Left lung (tissue), 10 donors: ENCODE measurements around the gene ASB13. TPM values are rescaled to one million over a fixed set of nuclear protein-coding genes. Genes with fewer than 3 reads are reported as not detected.

Experiments
- ATAC-seq: fragments of 200-7000 bp; cut with Tn5 transposase; one replicate; pipeline ENCODE4 v1.9.1; 2020; ENCODE audit warnings: moderate library complexity
- DNase-seq, 4 donors: peaks; one replicate each; pipeline ENCODE4 v3.0.0-alpha.2; 2013 to 2020
- H3K27ac ChIP-seq, 2 donors: fragments of 200-600 bp; sonication (generic) in 1 of 2; one replicate each; pipeline versions ENCODE4 v1.5.0 to v1.8.0; 2020 to 2021
- H3K27me3 ChIP-seq, 2 donors: fragments of 200-600 bp; sonication (generic) in 1 of 2; one replicate each; pipeline versions ENCODE4 v1.5.0 to v1.8.0; 2020 to 2021
- H3K36me3 ChIP-seq, 2 donors: fragments of 200-600 bp; sonication (generic) in 1 of 2; one replicate each; pipeline versions ENCODE4 v1.5.0 to v1.8.0; 2020 to 2021
- H3K4me1 ChIP-seq, 2 donors: fragments of 200-600 bp; one replicate each; pipeline ENCODE4 v1.8.0; 2021
- H3K4me3 ChIP-seq, 2 donors: fragments of 200-600 bp; sonication (generic) in 1 of 2; one replicate each; pipeline versions ENCODE4 v1.5.0 to v1.8.0; 2020 to 2021; ENCODE audit warnings: mild to moderate bottlenecking in 1 of 2
- H3K9me3 ChIP-seq, 2 donors: fragments of 200-600 bp; sonication (generic) in 1 of 2; one replicate each; pipeline versions ENCODE4 v1.5.0 to v1.8.0; 2020 to 2021
- CTCF ChIP-seq, 2 donors: fragments of 200-600 bp; sonication (generic) in 1 of 2; IDR thresholded peaks; one replicate each; pipeline versions ENCODE4 v1.5.0 to v1.8.0; 2021; ENCODE audit warnings: antibody characterized with exemption in 2 of 2
- intact Hi-C, 2 donors: fragments of 100-400 bp; cut with DNase I; formaldehyde crosslinking; loops; one replicate each; pipeline versions ENCODE4 v1.11.2 to v1.14.2; 2022
- polyA plus RNA-seq, 6 donors: library from polyadenylated mRNA; unstranded; fragments of 120-200 nt; gene quantifications; one replicate each; pipeline ENCODE4 v1.2.1, GENCODE V29; 2013; ENCODE audit not compliant: insufficient read length in 6 of 6
- total RNA-seq, 2 donors: library from RNA; stranded (reverse); fragmentation: NEBNext Ultra II Directional; extraction: Animal tissue kit (Norgen Biotek cat#: 25700); gene quantifications; one replicate each; pipeline ENCODE4 v1.2.1, GENCODE V29; 2021
- donor health status: DM: no; HTN: yes; CAD: no.
- donor health status: DM: no; HTN: no; CAD: no.

ASB13 gene
- total and polyA plus RNA-seq, 8 donors = 9.0 to 19.6 (median 11.6) TPM

- Histone ChIP-seq H3K9me3 (no peaks in the 10 kb centered on the region), H3K36me3 (no peaks in the 10 kb centered on the region), H3K4me3 (no peak overlapping the region), H3K27ac (no peak overlapping the region), H3K27me3 (no peaks in the 10 kb centered on the region), H3K4me1 (peaks cover 0 to 19% of the 10 kb centered on the region in 2 donors)
- ATAC-seq = peak; percentile 78
- no peak for TF ChIP-seq CTCF (IDR thresholded peaks at IDR 0.05)
- DNase-seq = peak in 2 of 4 donors; percentile 52 to 72
- intact Hi-C loops = no loop called here
Measured at GRCh38 chr10:5659702-5660528, 6.5 kb downstream of the ASB13 start.

- DNase-seq = no peak
- TF ChIP-seq CTCF (IDR thresholded peaks at IDR 0.05) = no peak
- H3K27ac ChIP-seq = no peak overlapping the region
- no peak overlapping the region for H3K4me3 ChIP-seq
- H3K36me3 ChIP-seq = no peaks in the 10 kb centered on the region
- no peaks in the 10 kb centered on the region for H3K9me3 ChIP-seq
- intact Hi-C loops = no loop called here
- H3K27me3 ChIP-seq = no peaks in the 10 kb centered on the region
- H3K4me1 ChIP-seq = peaks cover 0 to 19% of the 10 kb centered on the region in 2 donors
- peak; percentile 35 for ATAC-seq
Measured at GRCh38 chr10:5658871-5659618, 7.3 kb downstream of the ASB13 start.

GRCh38 chr10:5656737-5657579 lies 9.4 kb downstream of the ASB13 start:
- Histone ChIP-seq H3K27ac (no peak overlapping the region), H3K9me3 (no peaks in the 10 kb centered on the region), H3K4me3 (no peak overlapping the region), H3K27me3 (no peaks in the 10 kb centered on the region), H3K4me1 (peaks cover 0 to 19% of the 10 kb centered on the region in 2 donors), H3K36me3 (no peaks in the 10 kb centered on the region)
- no peak for TF ChIP-seq CTCF (IDR thresholded peaks at IDR 0.05)
- ATAC-seq = no peak
- intact Hi-C loops = no loop called here
- no peak for DNase-seq

- intact Hi-C loops = no loop called here
- Histone ChIP-seq H3K4me1 (peaks cover 0 to 16% of the 10 kb centered on the region in 2 donors), H3K27ac (no peak overlapping the region), H3K36me3 (peaks cover 0 to 7% of the 10 kb centered on the region in 2 donors), H3K9me3 (no peaks in the 10 kb centered on the region), H3K4me3 (no peak overlapping the region), H3K27me3 (no peaks in the 10 kb centered on the region)
- DNase-seq (no peak), ATAC-seq (no peak)
- no peak for TF ChIP-seq CTCF (IDR thresholded peaks at IDR 0.05)
Measured at GRCh38 chr10:5655121-5655520, 11.3 kb downstream of the ASB13 start.
